H9 (cell line): ENCODE data around the gene C21orf58. TPM values are rescaled to one million over a fixed set of nuclear protein-coding genes. Genes with fewer than 3 reads are reported as not detected.

Source experiments
- DNase-seq: peaks from one replicate; pipeline ENCODE4 v3.0.0-alpha.2; 2017
- H2AFZ ChIP-seq: one replicate; pipeline ENCODE4 v1.6.1; 2013; ENCODE audit warnings: mild to moderate bottlenecking, low read length, control low read depth, moderate library complexity
- H2AK5ac ChIP-seq: 2 replicates; pipeline ENCODE4 v1.6.1; 2013; ENCODE audit warnings: low read length, control low read depth, mixed read lengths; ENCODE audit not compliant: insufficient read length
- H2BK120ac ChIP-seq: one replicate; pipeline ENCODE4 v1.6.1; 2013; ENCODE audit warnings: low read depth, mild to moderate bottlenecking, low read length, control low read depth, inconsistent platforms; ENCODE audit not compliant: poor library complexity, severe bottlenecking
- H2BK12ac ChIP-seq: 2 replicates; pipeline ENCODE4 v1.6.1; 2013; ENCODE audit warnings: low read length, control low read depth, mixed read lengths, low read depth; ENCODE audit not compliant: insufficient read length
- H2BK15ac ChIP-seq: 2 replicates; pipeline ENCODE4 v1.6.1; 2013; ENCODE audit warnings: low read depth, low read length, control low read depth
- H2BK20ac ChIP-seq: one replicate; pipeline ENCODE4 v1.6.1; 2013; ENCODE audit warnings: low read depth, mild to moderate bottlenecking, low read length, control low read depth, inconsistent platforms; ENCODE audit not compliant: poor library complexity, severe bottlenecking
- H2BK5ac ChIP-seq: 2 replicates; pipeline ENCODE4 v1.6.1; 2013; ENCODE audit warnings: low read length, control low read depth, mixed read lengths; ENCODE audit not compliant: insufficient read length
- H3K14ac ChIP-seq: 2 replicates; pipeline ENCODE4 v1.6.1; 2013; ENCODE audit warnings: low read length, control low read depth; ENCODE audit not compliant: insufficient read depth
- H3K18ac ChIP-seq: 2 replicates; pipeline ENCODE4 v1.6.1; 2013; ENCODE audit warnings: low read depth, mild to moderate bottlenecking, mixed read lengths, low read length, control low read depth; ENCODE audit not compliant: insufficient read length
- H3K23ac ChIP-seq: 2 replicates; pipeline ENCODE4 v1.6.1; 2013; ENCODE audit warnings: low read length, control low read depth, mixed read lengths, low read depth; ENCODE audit not compliant: insufficient read length
- H3K23me2 ChIP-seq: 2 replicates; pipeline ENCODE4 v1.6.1; 2013; ENCODE audit warnings: low read depth, mild to moderate bottlenecking, mixed read lengths, low read length, control low read depth; ENCODE audit not compliant: insufficient read length, poor library complexity, severe bottlenecking
- H3K27ac ChIP-seq: 2 replicates; pipeline ENCODE4 v1.5.1; 2013; ENCODE audit warnings: low read length, control low read depth, mixed read lengths, low read depth; ENCODE audit not compliant: insufficient read length
- H3K27me3 ChIP-seq: 2 replicates; pipeline ENCODE4 v1.6.1; 2013; ENCODE audit warnings: low read length, control low read depth, inconsistent platforms; ENCODE audit not compliant: insufficient read depth
- H3K4ac ChIP-seq: 2 replicates; pipeline ENCODE4 v1.6.1; 2013; ENCODE audit warnings: low read depth, mild to moderate bottlenecking, control low read depth, inconsistent platforms, low read length, moderate library complexity
- H3K4me1 ChIP-seq: 2 replicates; pipeline ENCODE4 v1.6.1; 2013; ENCODE audit warnings: low read length, control low read depth, inconsistent platforms; ENCODE audit not compliant: insufficient read depth
- H3K4me2 ChIP-seq: 2 replicates; pipeline ENCODE4 v1.6.1; 2013; ENCODE audit warnings: low read length, control low read depth, mixed read lengths; ENCODE audit not compliant: insufficient read length, insufficient read depth
- H3K56ac ChIP-seq: 2 replicates; pipeline ENCODE4 v1.6.1; 2013; ENCODE audit warnings: low read depth, mild to moderate bottlenecking, mixed read lengths, low read length, control low read depth; ENCODE audit not compliant: insufficient read length
- H3K79me1 ChIP-seq: 2 replicates; pipeline ENCODE4 v1.6.1; 2013; ENCODE audit warnings: low read depth, mild to moderate bottlenecking, moderate library complexity, low read length, control low read depth, inconsistent platforms; ENCODE audit not compliant: insufficient read depth, poor library complexity, severe bottlenecking
- H3K79me2 ChIP-seq: 2 replicates; pipeline ENCODE4 v1.6.1; 2013; ENCODE audit warnings: low read length, control low read depth, inconsistent platforms; ENCODE audit not compliant: insufficient read depth
- H3K9ac ChIP-seq: 2 replicates; pipeline ENCODE4 v1.6.1; 2013; ENCODE audit warnings: low read length, control low read depth, mixed read lengths; ENCODE audit not compliant: insufficient read length; ENCODE audit errors: extremely low read depth
- H3K9me3 ChIP-seq: one replicate; pipeline ENCODE4 v1.6.1; 2013; ENCODE audit warnings: low read depth, low read length, inconsistent platforms; ENCODE audit not compliant: control insufficient read depth
- H3T11ph ChIP-seq: one replicate; pipeline ENCODE4 v1.6.1; 2013; ENCODE audit warnings: mild to moderate bottlenecking, low read length, control low read depth, inconsistent platforms
- H4K20me1 ChIP-seq: one replicate; pipeline ENCODE4 v1.6.1; 2013; ENCODE audit not compliant: control insufficient read depth, insufficient read length, insufficient read depth
- H4K5ac ChIP-seq: 2 replicates; pipeline ENCODE4 v1.6.1; 2013; ENCODE audit warnings: low read depth, mild to moderate bottlenecking, mixed read lengths, low read length, control low read depth; ENCODE audit not compliant: insufficient read length
- H4K8ac ChIP-seq: replicated peaks from 2 replicates; pipeline ENCODE4 v1.6.1; 2013; ENCODE audit warnings: low read length, control low read depth, mixed read lengths, low read depth; ENCODE audit not compliant: insufficient read length
- H4K91ac ChIP-seq: 2 replicates; pipeline ENCODE4 v1.6.1; 2013; ENCODE audit warnings: low read depth, mild to moderate bottlenecking, moderate library complexity, mixed read lengths, low read length, control low read depth; ENCODE audit not compliant: insufficient read length
- H3K27ac Mint-ChIP-seq, 3 experiments: 2 replicates in 2 of 3; 3 replicates in 1 of 3; pipeline ENCODE4 v1.8.0; 2020 to 2021; ENCODE audit warnings: mixed read lengths in 3 of 3, mild to moderate bottlenecking in 1 of 3, moderate library complexity in 1 of 3
- H3K27me3 Mint-ChIP-seq: 2 replicates; pipeline ENCODE4 v1.8.0; 2021; ENCODE audit warnings: low read depth, mild to moderate bottlenecking, moderate library complexity, mixed read lengths
- H3K36me3 Mint-ChIP-seq, 3 experiments: 2 replicates in 2 of 3; 3 replicates in 1 of 3; pipeline ENCODE4 v1.8.0; 2020 to 2021; ENCODE audit warnings: low read depth in 3 of 3, mixed read lengths in 3 of 3; ENCODE audit not compliant: insufficient read depth in 1 of 3
- H3K4me1 Mint-ChIP-seq, 2 experiments: 2 replicates each; pipeline ENCODE4 v1.8.0; 2020; ENCODE audit warnings: mixed read lengths in 2 of 2
- H3K4me3 Mint-ChIP-seq, 2 experiments: 2 replicates in 1 of 2; 3 replicates in 1 of 2; pipeline ENCODE4 v1.8.0; 2020 to 2021; ENCODE audit warnings: mild to moderate bottlenecking in 2 of 2, mixed read lengths in 2 of 2, moderate library complexity in 1 of 2
- H3K9me3 Mint-ChIP-seq, 2 experiments: 2 replicates in 1 of 2; 3 replicates in 1 of 2; pipeline ENCODE4 v1.8.0; 2020; ENCODE audit warnings: mild to moderate bottlenecking in 2 of 2, mixed read lengths in 2 of 2, moderate library complexity in 1 of 2
- CTCF ChIP-seq: fragments of 200-600 bp; sonication (generic); conservative IDR thresholded peaks from 3 replicates; pipeline ENCODE4 v1.8.0; 2021; ENCODE audit warnings: antibody characterized with exemption, mild to moderate bottlenecking
- WGBS: extraction: QIAGEN DNeasy Blood & Tissue Kit; methylation state at CpG from one replicate; pipeline ENCODE4 v1.1.7; 2013; ENCODE audit warnings: missing lambda C conversion rate, low lambda C conversion rate, mixed read lengths; ENCODE audit not compliant: insufficient read length; ENCODE audit errors: extremely low coverage; 5-methylcytosine and 5-hydroxymethylcytosine counted together
- total RNA-seq: library from RNA; stranded (reverse); gene quantifications from 2 replicates; pipeline ENCODE4 v1.2.1, GENCODE V29; 2021

C21orf58 gene
- total RNA-seq, 1 experiment from 2014 or later = 17.2 TPM

GRCh38 chr21:46323227-46323709 is 402 bp downstream of the C21orf58 start:
- no peak for TF ChIP-seq CTCF
- peaks cover 7% of the 10 kb centered on the region; the same call in 1 of the 2 replicates for H3K4me1 ChIP-seq
- H3T11ph ChIP-seq = no peak overlapping the region
- Mint-ChIP-seq H3K36me3 (peaks cover 31 to 42% (median 36%) of the 10 kb centered on the region in 3 experiments), H3K27ac (peak overlapping the region; percentile 82 to 99 (median 98)), H3K4me3 (peak overlapping the region; percentile 94 to 98), H3K4me1 (peaks cover 37 to 41% of the 10 kb centered on the region in 2 experiments), H3K27me3 (no peaks in the 10 kb centered on the region), H3K9me3 (no peaks in the 10 kb centered on the region)
- H2BK20ac ChIP-seq = no peak overlapping the region
- H3K18ac ChIP-seq = peak overlapping the region; percentile 70
- peaks cover 15% of the 10 kb centered on the region; the same call in 1 of the 2 replicates for H3K79me2 ChIP-seq
- no peak overlapping the region for H2BK5ac ChIP-seq
- H3K14ac ChIP-seq = peak overlapping the region; percentile 81
- H4K91ac ChIP-seq = no peak overlapping the region
- no peak overlapping the region for H2AK5ac ChIP-seq
- peaks cover 2% of the 10 kb centered on the region for H3K79me1 ChIP-seq
- no peak overlapping the region for H3K23ac ChIP-seq
- H3K9me3 ChIP-seq = no peaks in the 10 kb centered on the region
- no peak overlapping the region for H4K8ac ChIP-seq
- no peaks in the 10 kb centered on the region for H4K20me1 ChIP-seq
- peak overlapping the region; percentile 96 for H3K9ac ChIP-seq
- H3K56ac ChIP-seq = no peak overlapping the region
- peak overlapping the region; percentile 74 for H2BK120ac ChIP-seq
- H3K4me2 ChIP-seq = peak overlapping the region; percentile 97
- DNase-seq = no peak
- peak overlapping the region; percentile 22; the same call in 1 of the 2 replicates for H3K4ac ChIP-seq
- H3K23me2 ChIP-seq = peaks cover 17% of the 10 kb centered on the region
- H4K5ac ChIP-seq = no peak overlapping the region
- H2BK12ac ChIP-seq = no peak overlapping the region
- H3K27ac ChIP-seq = no peak overlapping the region
- no CpG with 5 or more reads among the region's 34 CpGs for WGBS
- H3K27me3 ChIP-seq = no peaks in the 10 kb centered on the region
- H2BK15ac ChIP-seq = no peak overlapping the region
- H2AFZ ChIP-seq = no peak overlapping the region
